Measurements from ENCODE around the gene SIN3A. TPM values are rescaled to one million over a fixed set of nuclear protein-coding genes. Genes with fewer than 3 reads are reported as not detected.
"Not testable (repeated sequence)": the region's sequence is repeated elsewhere in the genome, so short reads cannot be mapped to it uniquely, and the experiment has no call there.

Gene SIN3A
- polyA plus RNA-seq (2011; rRNA removed), result 24.8 and 39.5 TPM in 2 replicates
- 56.6 and 59.8 TPM in 2 replicates for polyA minus RNA-seq (2011; rRNA and poly(A)+ RNA removed)

DNA sequence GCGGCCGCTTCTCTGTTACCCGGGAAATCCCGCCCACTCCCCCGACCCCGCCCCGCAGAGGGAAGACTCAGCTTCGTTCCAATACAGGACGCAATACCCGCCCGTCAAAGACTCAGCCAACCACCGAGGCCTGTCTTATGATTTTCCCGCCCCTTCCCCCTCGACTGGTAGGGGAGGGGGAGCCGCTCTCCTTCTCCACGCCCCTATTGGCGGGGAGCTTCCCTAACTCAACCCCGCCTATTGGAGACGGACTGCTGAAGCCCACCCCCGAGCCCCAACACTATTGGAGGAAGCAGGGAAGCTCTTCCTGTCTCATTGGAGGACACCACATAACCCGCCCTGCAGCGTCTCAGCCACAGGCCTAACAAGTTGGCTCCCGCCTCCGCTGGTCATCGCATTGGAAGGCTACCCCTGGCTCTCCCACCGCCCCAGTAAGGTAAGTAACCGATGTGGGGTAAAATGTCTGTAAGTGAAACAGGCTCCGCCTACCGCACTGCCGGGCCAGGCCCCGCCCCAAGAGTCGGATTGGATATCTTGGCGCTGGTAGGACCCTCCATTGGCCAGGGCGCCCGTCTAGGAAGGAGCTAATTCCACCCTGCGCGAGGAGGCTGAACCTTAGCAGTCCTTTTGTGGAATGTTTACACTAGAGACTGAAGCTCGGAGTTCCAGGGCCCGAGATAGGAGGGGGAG, at the start of gene SIN3A:
Gene SIN3A (minus strand): TSS at position 17 of the 690 bp plus-strand sequence. CDS start 21,315 bp downstream, outside the sequence.
- no peaks in the 10 kb centered on the region for H3K36me3 ChIP-seq (ENCODE audit: control insufficient read depth, insufficient read depth, low read length)
- peak; percentile 100 for DNase-seq (ENCODE audit: low read depth)
- H3K27me3 ChIP-seq (ENCODE audit: control insufficient read depth, insufficient read depth, low read length), result no peaks in the 10 kb centered on the region
- ChIA-PET POLR2A (interaction anchor here (0.6 to 0.9 kb wide), 3 partner anchors 97 to 210 kb away, joined by 3 to 8 read pairs (median 3); no protein-coding TSS in a partner anchor), CTCF (no interaction called here)
- TF ChIP-seq, protein P1, sequence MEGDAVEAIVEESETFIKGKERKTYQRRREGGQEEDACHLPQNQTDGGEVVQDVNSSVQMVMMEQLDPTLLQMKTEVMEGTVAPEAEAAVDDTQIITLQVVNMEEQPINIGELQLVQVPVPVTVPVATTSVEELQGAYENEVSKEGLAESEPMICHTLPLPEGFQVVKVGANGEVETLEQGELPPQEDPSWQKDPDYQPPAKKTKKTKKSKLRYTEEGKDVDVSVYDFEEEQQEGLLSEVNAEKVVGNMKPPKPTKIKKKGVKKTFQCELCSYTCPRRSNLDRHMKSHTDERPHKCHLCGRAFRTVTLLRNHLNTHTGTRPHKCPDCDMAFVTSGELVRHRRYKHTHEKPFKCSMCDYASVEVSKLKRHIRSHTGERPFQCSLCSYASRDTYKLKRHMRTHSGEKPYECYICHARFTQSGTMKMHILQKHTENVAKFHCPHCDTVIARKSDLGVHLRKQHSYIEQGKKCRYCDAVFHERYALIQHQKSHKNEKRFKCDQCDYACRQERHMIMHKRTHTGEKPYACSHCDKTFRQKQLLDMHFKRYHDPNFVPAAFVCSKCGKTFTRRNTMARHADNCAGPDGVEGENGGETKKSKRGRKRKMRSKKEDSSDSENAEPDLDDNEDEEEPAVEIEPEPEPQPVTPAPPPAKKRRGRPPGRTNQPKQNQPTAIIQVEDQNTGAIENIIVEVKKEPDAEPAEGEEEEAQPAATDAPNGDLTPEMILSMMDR (IDR thresholded peaks at IDR 0.05; ENCODE audit: insufficient read depth, low read depth, low read length), result no peak
- peak within 1 kb of the TSS; percentile 90 for H3K4me3 ChIP-seq (ENCODE audit: low read depth, low read length)

DNA sequence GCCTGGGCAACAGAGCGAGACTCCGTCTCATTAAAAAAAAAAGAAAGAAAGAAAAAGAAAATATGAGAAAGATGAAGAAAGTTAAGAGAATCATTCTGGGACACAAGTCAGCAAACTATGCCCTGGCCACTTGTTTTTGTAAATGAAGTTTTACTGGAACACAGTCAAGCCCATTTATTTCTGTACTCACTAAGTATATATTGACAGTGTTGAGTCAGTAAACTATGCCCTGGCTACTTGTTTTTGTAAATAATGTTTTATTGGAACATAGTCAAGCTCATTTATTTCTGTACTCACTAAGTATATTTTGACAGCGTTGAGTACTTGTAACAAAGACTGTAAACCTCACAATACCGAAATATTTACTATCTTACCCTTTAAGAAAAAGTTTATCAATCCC, 42.2 kb upstream of the SIN3A start:
- Histone ChIP-seq H3K27me3 (ENCODE audit: control insufficient read depth, insufficient read depth, low read length) (no peaks in the 10 kb centered on the region), H3K4me3 (ENCODE audit: low read depth, low read length) (no peak overlapping the region), H3K36me3 (ENCODE audit: control insufficient read depth, insufficient read depth, low read length) (peaks cover 8% of the 10 kb centered on the region)
- ChIA-PET CTCF (interaction anchor here (1.2 to 3.6 kb wide), 3 partner anchors 9 to 19 kb away, joined by 4 to 21 read pairs (median 6); no protein-coding TSS in a partner anchor), POLR2A (no interaction called here)
- TF ChIP-seq, protein P1 (IDR thresholded peaks at IDR 0.05; ENCODE audit: insufficient read depth, low read depth, low read length), result no peak
- no peak for DNase-seq (ENCODE audit: low read depth)

DNA sequence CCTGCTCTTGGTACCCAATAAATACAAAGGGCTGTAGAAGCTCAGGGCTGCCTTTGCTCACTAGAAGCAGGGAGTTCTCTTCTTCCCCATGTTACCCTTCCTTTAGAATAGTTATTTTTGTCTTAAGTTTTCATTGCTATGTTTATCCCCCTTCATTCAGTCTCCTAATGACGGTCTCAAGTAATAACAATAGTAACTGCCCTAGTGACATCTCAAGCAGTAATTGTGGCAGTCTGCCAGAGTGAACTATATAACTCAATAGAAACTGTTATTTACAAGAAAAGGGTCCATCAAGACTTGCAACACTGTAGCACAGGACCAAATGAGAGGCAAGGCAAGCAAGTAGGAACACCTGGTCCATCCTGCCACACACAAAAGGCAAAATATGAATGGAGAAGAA, 32.5 kb upstream of the SIN3A start:
- Histone ChIP-seq H3K27me3 (ENCODE audit: control insufficient read depth, insufficient read depth, low read length) (no peaks in the 10 kb centered on the region), H3K36me3 (ENCODE audit: control insufficient read depth, insufficient read depth, low read length) (peaks cover 1% of the 10 kb centered on the region; the same call in 1 of the 2 replicates), H3K4me3 (ENCODE audit: low read depth, low read length) (no peak overlapping the region)
- ChIA-PET CTCF (interaction anchor here (0.6 to 1.2 kb wide), 2 partner anchors 10 to 18 kb away, joined by 3 to 4 read pairs; no protein-coding TSS in a partner anchor), POLR2A (no interaction called here)
- TF ChIP-seq, protein P1 (IDR thresholded peaks at IDR 0.05; ENCODE audit: insufficient read depth, low read depth, low read length), result no peak
- DNase-seq (ENCODE audit: low read depth), result no peak

DNA sequence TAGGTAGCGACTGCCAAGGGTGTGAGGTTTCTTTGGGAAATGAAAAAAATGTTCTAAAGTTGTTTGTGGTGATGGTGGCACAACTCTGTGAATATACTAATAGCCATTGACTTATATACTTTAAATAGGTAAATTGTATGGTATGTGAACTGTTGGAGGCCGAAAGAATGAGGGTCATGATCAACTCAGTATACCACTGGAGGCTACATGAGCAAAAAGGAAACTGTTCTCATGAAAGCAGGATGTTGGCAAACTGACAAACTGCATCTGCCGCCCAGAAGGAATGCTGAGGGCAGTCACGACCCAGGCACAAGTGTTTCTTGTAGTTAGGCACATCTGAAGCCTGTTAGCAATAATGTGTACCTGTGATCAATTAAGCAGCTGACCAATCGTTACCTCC, 32.1 kb upstream of the SIN3A start:
- CTCF ChIA-PET, result interaction anchor here (0.6 kb wide), 1 partner anchor 18 kb away, joined by 3 read pairs; no protein-coding TSS in a partner anchor
- not testable (repeated sequence) for DNase-seq (ENCODE audit: low read depth)

DNA sequence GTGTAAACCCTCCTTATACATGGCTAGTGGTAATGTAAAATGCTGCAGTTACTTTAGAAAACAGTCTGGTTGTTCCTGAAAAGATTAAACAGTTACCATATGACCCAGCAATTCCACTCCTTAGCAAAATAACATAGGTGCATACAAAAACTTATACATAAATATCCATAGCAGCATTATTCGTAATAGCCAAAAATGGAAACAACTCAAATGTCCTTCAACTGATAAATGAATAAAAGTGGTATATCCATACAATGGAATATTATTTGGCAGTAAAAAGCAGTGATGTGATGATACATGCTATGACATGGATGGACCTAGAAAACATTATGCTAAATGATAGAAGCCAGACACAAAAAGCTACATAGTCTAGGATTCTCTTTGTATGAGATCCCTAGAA, 31.6 kb upstream of the SIN3A start:
- Histone ChIP-seq H3K4me3 (ENCODE audit: low read depth, low read length) (no peak overlapping the region), H3K36me3 (ENCODE audit: control insufficient read depth, insufficient read depth, low read length) (peaks cover 4% of the 10 kb centered on the region), H3K27me3 (ENCODE audit: control insufficient read depth, insufficient read depth, low read length) (no peaks in the 10 kb centered on the region)
- DNase-seq (ENCODE audit: low read depth), result no peak
- TF ChIP-seq, protein P1 (IDR thresholded peaks at IDR 0.05; ENCODE audit: insufficient read depth, low read depth, low read length), result no peak
- ChIA-PET POLR2A (no interaction called here), CTCF (interaction anchor here (0.6 kb wide), 1 partner anchor 19 kb away, joined by 3 read pairs; no protein-coding TSS in a partner anchor)

More for the DNA sequence above, 32.1 kb upstream of the SIN3A start:
- POLR2A ChIA-PET; H3K36me3 ChIP-seq (ENCODE audit: control insufficient read depth, insufficient read depth, low read length); H3K27me3 ChIP-seq (ENCODE audit: control insufficient read depth, insufficient read depth, low read length); H3K4me3 ChIP-seq (ENCODE audit: low read depth, low read length): not testable (repeated sequence)

DNA sequence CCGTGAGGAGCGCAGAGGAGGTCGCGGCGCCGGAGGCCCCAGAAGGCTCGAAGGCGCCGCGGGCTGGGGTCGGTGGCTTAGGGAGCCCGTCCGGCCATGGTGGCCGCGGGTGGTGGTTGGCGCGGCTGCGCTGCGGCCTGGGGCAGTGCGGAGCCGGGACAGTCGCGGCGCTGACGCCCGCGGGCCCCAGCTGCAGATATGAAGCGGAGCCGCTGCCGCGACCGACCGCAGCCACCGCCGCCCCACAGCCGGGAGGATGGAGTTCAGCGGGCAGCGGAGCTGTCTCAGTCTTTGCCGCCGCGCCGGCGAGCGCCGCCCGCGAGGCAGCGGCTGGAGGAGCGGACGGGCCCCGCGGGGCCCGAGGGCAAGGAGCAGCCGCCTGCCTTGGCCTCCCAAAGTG, 29.0 kb upstream of the SIN3A start:
- H3K27me3 ChIP-seq (ENCODE audit: control insufficient read depth, insufficient read depth, low read length); CTCF ChIA-PET; H3K36me3 ChIP-seq (ENCODE audit: control insufficient read depth, insufficient read depth, low read length); POLR2A ChIA-PET; DNase-seq (ENCODE audit: low read depth); H3K4me3 ChIP-seq (ENCODE audit: low read depth, low read length): not testable (repeated sequence)
